CD4-positive, alpha-beta T cell treated with Interleukin-15 for 4 hours (primary cell): ENCODE data around the gene DENND10.
"Not testable (repeated sequence)": the region's sequence is repeated elsewhere in the genome, so short reads cannot be mapped to it uniquely, and the experiment has no call there.

Experiments used
- DNase-seq: peaks from one replicate; pipeline ENCODE4 v3.0.0-alpha.2; 2020; ENCODE audit warnings: low spot score

Gene DENND10

GRCh38 chr10:119132521-119133345 is 28.8 kb downstream of the DENND10 start:
- no peak for DNase-seq

GRCh38 chr10:119133949-119134348 is 30.0 kb downstream of the DENND10 start:
- DNase-seq: no peak

- no peak for DNase-seq
Measured at GRCh38 chr10:119135513-119135881, 31.6 kb downstream of the DENND10 start.

GRCh38 chr10:119136084-119136483 is 32.2 kb downstream of the DENND10 start:
- no peak for DNase-seq

DNA sequence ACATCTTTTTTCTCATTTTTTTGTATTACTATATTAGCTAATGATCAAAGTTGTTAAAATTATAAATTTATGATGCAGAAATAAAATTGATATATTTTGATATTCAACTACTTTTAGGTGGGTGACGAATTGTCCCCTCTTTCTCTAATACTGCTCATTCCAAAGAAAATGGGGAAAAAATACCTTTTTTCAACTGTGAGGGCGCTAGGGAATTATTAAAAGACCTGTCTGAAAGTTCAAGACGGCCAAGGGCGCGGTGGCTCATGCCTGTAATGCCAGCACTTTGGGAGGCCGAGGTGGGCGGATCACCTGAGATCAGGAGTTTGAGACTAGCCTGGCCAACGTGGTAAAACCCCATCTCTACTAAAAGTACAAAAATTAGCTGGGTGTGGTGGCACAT is 34.0 kb downstream of the DENND10 start:
- DNase-seq: not testable (repeated sequence)

DNA sequence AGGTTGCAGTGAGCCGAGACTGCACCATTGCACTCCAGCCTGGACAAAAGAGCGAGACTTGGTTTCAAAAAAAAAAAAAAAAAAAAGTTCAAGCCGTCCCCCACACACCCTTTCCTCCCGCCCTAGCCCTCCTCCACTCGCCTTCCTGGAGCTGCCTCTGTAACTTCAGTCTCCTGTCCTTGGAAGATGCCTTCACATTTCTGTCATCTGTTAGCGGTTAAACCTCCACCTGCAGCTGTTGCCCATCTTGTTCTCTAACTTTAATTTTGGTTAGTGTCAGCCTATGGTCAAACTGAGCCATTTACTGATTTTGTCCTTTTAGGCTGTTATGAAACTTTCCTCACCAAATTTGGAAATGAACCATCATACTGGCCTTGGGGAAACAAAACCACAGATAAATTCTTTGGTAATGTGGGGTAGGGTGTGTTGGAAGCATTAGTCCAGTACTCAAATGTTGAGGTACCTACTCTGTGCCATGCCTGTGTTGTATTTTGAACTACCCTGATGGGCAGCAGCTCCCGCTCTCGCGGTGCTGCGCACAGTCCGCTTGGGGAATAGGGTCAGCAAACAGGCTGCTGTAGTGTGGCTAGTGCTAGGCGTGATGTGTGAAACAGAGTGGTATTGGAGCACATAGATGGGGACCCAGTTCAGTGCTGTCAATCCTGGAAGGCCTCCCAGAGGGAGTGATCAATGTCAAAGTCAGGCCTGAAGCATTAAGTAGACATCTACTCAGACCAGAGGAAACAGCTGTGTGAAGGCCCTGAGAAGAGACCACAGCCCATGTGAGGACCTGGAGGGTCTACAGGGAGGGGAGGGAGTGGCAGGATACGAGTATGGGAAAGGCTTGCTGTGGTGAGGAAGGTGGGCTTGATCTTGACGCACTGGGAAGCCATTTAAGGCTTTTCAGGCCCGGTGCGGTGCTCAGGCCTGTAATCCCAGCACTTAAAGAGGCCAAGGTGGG is 34.7 kb downstream of the DENND10 start:
- no peak for DNase-seq

- DNase-seq: peak; percentile 50
Measured at GRCh38 chr10:119139464-119140067, 35.7 kb downstream of the DENND10 start.

DNA sequence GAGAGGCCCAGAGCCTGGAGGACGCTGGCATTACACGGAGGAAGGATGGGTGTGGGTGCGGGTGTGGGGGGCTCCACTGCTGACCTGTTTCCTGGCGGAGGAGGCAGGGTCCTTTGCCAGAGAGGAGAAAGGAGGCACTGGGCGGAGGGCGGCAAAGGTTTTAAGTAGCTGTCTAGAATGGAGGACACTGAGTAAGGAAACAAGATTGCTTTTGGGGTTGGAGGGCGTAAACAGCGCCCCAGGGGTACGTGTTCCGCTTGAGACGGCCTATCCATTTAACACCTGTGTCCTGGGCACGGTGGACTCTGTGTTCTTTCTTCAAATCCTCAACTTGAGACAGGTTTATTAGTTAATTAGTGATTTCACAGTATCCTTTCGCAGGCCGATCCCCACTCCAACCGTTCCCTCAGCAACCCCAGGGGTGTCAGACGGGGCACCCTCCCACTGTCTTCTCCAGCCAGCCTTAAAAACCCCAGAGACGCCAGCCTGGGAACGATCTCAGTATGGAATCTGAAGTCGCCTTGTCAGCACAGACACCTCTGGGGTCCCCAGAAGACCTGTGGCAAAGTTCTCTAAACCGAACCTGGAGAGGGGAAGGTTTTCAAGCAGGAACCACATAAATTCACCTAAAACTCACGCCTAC is 36.8 kb downstream of the DENND10 start:
- DNase-seq: no peak

DNA sequence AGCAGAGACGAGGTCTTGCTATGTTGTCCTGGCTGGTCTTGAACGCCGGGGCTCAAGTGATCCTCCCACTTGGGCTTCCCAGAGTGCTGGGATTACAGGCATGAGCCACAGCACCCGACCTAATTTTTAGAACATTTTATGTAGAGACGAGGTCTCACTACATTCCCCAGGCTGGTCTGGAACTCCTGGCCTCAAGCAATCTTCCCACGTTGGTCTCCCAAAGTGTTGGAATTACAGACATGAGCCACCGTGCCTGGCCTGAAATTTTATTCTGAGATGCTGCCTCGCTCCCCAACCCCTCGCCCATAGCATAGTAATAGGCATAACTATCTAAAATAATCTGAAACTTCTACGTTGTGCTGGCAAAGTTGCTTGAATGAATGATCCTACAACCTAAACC is 39.7 kb downstream of the DENND10 start:
- DNase-seq: no peak

DNA sequence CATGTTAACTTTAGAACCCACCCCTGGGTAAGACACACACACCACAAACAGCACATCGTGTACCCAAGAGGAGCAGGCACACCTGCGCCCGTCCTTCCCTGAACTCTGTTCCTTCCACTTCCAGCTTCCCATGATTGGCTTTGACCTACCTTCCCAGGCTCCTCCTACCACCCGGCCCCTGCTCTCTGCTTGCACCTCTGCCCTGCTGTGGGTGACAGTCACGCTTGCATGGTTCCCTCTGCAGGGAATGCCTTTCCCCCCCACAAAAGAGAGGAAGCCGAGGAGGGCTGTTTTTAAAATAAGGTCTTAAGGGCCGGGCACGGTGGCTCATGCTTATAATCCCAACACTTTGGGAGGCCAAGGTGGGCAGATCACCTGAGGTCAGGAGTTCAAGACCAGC is 45.2 kb downstream of the DENND10 start:
- DNase-seq: no peak

DNA sequence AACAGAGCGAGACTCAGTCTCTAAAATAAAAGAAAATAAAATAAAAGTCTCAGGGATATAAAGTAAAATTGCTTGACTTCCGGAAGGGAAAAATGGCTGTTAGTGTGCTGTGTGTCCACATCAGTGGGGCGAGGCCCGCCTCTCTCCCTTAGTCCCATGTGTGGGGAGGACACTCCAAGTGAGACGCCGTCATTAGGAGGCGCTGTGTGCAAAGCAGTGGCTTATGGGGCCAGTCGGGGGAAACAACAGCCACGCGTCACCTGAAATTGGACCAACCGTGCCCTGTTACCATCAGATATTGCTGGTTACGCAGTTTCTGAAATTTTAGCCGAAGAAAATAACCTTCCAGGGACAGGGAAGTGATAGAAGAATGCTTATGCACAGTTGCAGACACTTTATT is 45.8 kb downstream of the DENND10 start:
- no peak for DNase-seq

- DNase-seq: not testable (repeated sequence)
Measured at GRCh38 chr10:119151601-119152000, 47.7 kb downstream of the DENND10 start.

GRCh38 chr10:119153041-119153440 is 49.1 kb downstream of the DENND10 start:
- no peak for DNase-seq

DNA sequence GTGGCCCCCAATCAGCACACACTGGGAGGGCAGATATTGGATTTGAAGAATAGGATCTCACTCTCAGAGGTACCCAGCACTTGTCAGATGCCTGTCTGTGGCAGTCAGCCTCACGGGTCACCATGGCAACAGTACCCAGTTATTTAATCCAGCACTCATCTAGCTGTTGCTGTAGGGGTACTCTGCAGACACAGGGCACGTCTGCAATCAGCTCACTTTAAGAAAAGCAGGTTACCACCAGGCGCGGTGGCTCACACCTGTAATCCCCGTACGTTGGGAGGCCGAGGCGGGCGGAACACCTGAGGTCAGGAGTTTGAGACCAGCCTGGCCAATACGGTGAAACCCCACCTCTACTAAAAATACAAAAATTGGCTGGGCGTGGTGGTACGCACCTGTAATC is 49.7 kb downstream of the DENND10 start:
- DNase-seq: no peak

DNA sequence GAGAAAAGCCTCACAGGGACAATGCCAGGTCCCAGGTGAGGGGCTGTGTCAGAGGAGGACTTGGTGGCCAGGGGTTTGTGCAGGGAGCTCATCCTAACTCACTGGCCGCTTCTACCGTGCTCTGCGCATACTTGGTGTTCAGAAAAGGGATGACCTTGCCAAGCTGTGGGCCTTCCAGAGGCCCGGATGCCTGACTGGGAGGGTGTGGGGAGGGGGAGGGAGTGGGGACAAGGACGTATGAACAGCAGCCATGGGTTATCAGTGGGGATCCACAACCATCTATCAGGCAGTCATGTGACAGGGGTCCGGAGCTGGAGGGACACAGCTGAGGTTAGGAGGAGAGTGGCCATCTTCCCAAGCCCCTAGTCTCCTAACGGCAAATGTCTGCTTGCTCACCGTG is 55.4 kb downstream of the DENND10 start:
- no peak for DNase-seq

GRCh38 chr10:119161680-119162451 is 58.0 kb downstream of the DENND10 start:
- DNase-seq: no peak

- DNase-seq: no peak
Measured at GRCh38 chr10:119162452-119163092, 58.7 kb downstream of the DENND10 start.

- DNase-seq: peak; percentile 72
Measured at GRCh38 chr10:119165171-119166117, 61.5 kb downstream of the DENND10 start, which contains the start of gene SFXN4. SFXN4 (minus strand) TSS chr10:119165714; CDS start chr10:119165647, 67 bp downstream.

GRCh38 chr10:119166118-119166500 is 62.2 kb downstream of the DENND10 start:
- DNase-seq: no peak

- no peak for DNase-seq
Measured at GRCh38 chr10:119166564-119166963, 62.7 kb downstream of the DENND10 start.
